Tibial artery (tissue), 4 donors: ENCODE data around the gene TXNDC12.
"Not testable (repeated sequence)": the region's sequence is repeated elsewhere in the genome, so short reads cannot be mapped to it uniquely, and the experiment has no call there.

ENCODE experiments used
- DNase-seq, 2 donors: peaks; one replicate each; pipeline ENCODE4 v3.0.0-alpha.2; 2019
- H3K27ac ChIP-seq, 2 donors: fragments of 200-600 bp; sonication (generic) in 1 of 2; 1 replicate in 1 of 2; 2 replicates in 1 of 2; pipeline ENCODE4 v1.5.1; 2018 to 2019; ENCODE audit warnings: mild to moderate bottlenecking in 1 of 2
- H3K27me3 ChIP-seq, 2 donors: fragments of 200-600 bp; sonication (generic) in 1 of 2; one replicate each; pipeline versions ENCODE4 v1.5.1 to v1.6.0; 2016 to 2019
- H3K36me3 ChIP-seq, 3 donors: fragments of 200-600 bp; sonication (generic) in 2 of 3; one replicate each; pipeline ENCODE4 v1.5.1; 2016 to 2019; ENCODE audit warnings: mild to moderate bottlenecking in 2 of 3
- H3K4me1 ChIP-seq, 4 donors: fragments of 200-600 bp; sonication (generic) in 2 of 4; 1 replicate in 3 of 4; 2 replicates in 1 of 4; pipeline ENCODE4 v1.5.1; 2016 to 2019
- H3K4me3 ChIP-seq, 2 donors: fragments of 200-600 bp; sonication (generic) in 1 of 2; 1 replicate in 1 of 2; 2 replicates in 1 of 2; pipeline ENCODE4 v1.5.1; 2018 to 2019; ENCODE audit warnings: mild to moderate bottlenecking in 2 of 2
- H3K9me3 ChIP-seq, 3 donors: fragments of 200-600 bp; sonication (generic) in 1 of 3; one replicate each; pipeline ENCODE4 v1.5.1; 2016 to 2019
- CTCF ChIP-seq, 2 experiments: fragments of 200-600 bp in 1 of 2; fragments of 450-650 bp in 1 of 2; IDR thresholded peaks; one replicate each; pipeline ENCODE4 v1.5.1; 2017 to 2019; ENCODE audit warnings: antibody characterized with exemption in 2 of 2, mild to moderate bottlenecking in 1 of 2, moderate library complexity in 1 of 2
- intact Hi-C: fragments of 100-400 bp; cut with DNase I; formaldehyde crosslinking; loops from one replicate; pipeline ENCODE4 v1.15.0; 2023; ENCODE audit warnings: low total_unique reads

Gene TXNDC12

GRCh38 chr1:52022133-52022532 lies 32.9 kb downstream of the TXNDC12 start:
- intact Hi-C loops = no loop called here
- Histone ChIP-seq H3K4me1 (no peaks in the 10 kb centered on the region), H3K9me3 (no peaks in the 10 kb centered on the region), H3K4me3 (no peak overlapping the region), H3K27ac (no peak overlapping the region), H3K36me3 (peaks cover 53 to 71% (median 59%) of the 10 kb centered on the region in 3 donors), H3K27me3 (no peaks in the 10 kb centered on the region)
- TF ChIP-seq CTCF (IDR thresholded peaks at IDR 0.05) = no peak
- no peak for DNase-seq

- DNase-seq = no peak
- no peak for TF ChIP-seq CTCF (IDR thresholded peaks at IDR 0.05)
- Histone ChIP-seq H3K36me3 (no peaks in the 10 kb centered on the region), H3K27me3 (no peaks in the 10 kb centered on the region), H3K4me3 (no peak overlapping the region), H3K27ac (no peak overlapping the region), H3K4me1 (peaks cover 0 to 9% (median 1%) of the 10 kb centered on the region in 4 donors), H3K9me3 (no peaks in the 10 kb centered on the region)
- intact Hi-C loops = no loop called here
Observed at GRCh38 chr1:52008071-52008809, 46.8 kb downstream of the TXNDC12 start.

GRCh38 chr1:52007215-52008002 lies 47.6 kb downstream of the TXNDC12 start:
- no peak for DNase-seq

GRCh38 chr1:52006081-52006553 lies 48.9 kb downstream of the TXNDC12 start:
- DNase-seq, intact Hi-C loops, H3K4me1 ChIP-seq, H3K36me3 ChIP-seq, H3K27me3 ChIP-seq, H3K9me3 ChIP-seq, H3K27ac ChIP-seq, H3K4me3 ChIP-seq: not testable (repeated sequence)

More at GRCh38 chr1:52007215-52008002, 47.6 kb downstream of the TXNDC12 start:
- Histone ChIP-seq H3K4me3 (no peak overlapping the region), H3K4me1 (peaks cover 0 to 9% (median 1%) of the 10 kb centered on the region in 4 donors), H3K27ac (no peak overlapping the region), H3K27me3 (no peaks in the 10 kb centered on the region), H3K9me3 (no peaks in the 10 kb centered on the region), H3K36me3 (no peaks in the 10 kb centered on the region)
- intact Hi-C loops = no loop called here
- no peak for TF ChIP-seq CTCF (IDR thresholded peaks at IDR 0.05)

GRCh38 chr1:52005548-52005947 lies 49.4 kb downstream of the TXNDC12 start:
- H3K27me3 ChIP-seq, intact Hi-C loops, H3K27ac ChIP-seq: not testable (repeated sequence)

GRCh38 chr1:52003877-52004276 lies 51.1 kb downstream of the TXNDC12 start:
- Histone ChIP-seq H3K36me3 (no peaks in the 10 kb centered on the region), H3K27ac (no peak overlapping the region), H3K4me3 (no peak overlapping the region), H3K9me3 (no peaks in the 10 kb centered on the region), H3K27me3 (no peaks in the 10 kb centered on the region), H3K4me1 (peaks cover 0 to 9% (median 1%) of the 10 kb centered on the region in 4 donors)
- intact Hi-C loops = loop anchor here (5.0 kb wide), 1 partner anchor 112 kb away; no protein-coding TSS in a partner anchor
- no peak for DNase-seq
- no peak for TF ChIP-seq CTCF (IDR thresholded peaks at IDR 0.05)

More at GRCh38 chr1:52005548-52005947, 49.4 kb downstream of the TXNDC12 start:
- not testable (repeated sequence) for H3K9me3 ChIP-seq, H3K4me1 ChIP-seq, DNase-seq, H3K4me3 ChIP-seq, H3K36me3 ChIP-seq
